AG09309 (cell line): Measurements from ENCODE around the gene MFSD6.

Experiments used
- DNase-seq: peaks from one replicate; pipeline ENCODE4 v3.0.0-alpha.2; 2010; ENCODE audit warnings: low read depth
- H3K4me3 ChIP-seq: 2 replicates; pipeline ENCODE4 v1.5.1; 2011; ENCODE audit warnings: mild to moderate bottlenecking, low read depth, low read length, moderate library complexity; ENCODE audit not compliant: control insufficient read depth
- CTCF ChIP-seq: IDR thresholded peaks from 2 replicates; pipeline ENCODE4 v1.5.1; 2011; ENCODE audit warnings: mild to moderate bottlenecking, low read depth, low read length, inconsistent platforms; ENCODE audit not compliant: insufficient read depth, control insufficient read depth; ENCODE audit errors: missing control alignments

Gene MFSD6

GRCh38 chr2:190550137-190550536 is 142.0 kb downstream of the MFSD6 start:
- no peak overlapping the region for H3K4me3 ChIP-seq
- no peak for DNase-seq
- TF ChIP-seq CTCF, result no peak
